HFFc6 (cell line): ENCODE measurements around the gene FGF12. TPM values are rescaled to one million over a fixed set of nuclear protein-coding genes. Genes with fewer than 3 reads are reported as not detected.

Experiments
- DNase-seq: peaks from one replicate; pipeline ENCODE4 v3.0.0-alpha.2; 2018
- H3K27ac Mint-ChIP-seq: 2 replicates; pipeline ENCODE4 v1.8.0; 2020; ENCODE audit warnings: mild to moderate bottlenecking, mixed read lengths
- H3K27me3 Mint-ChIP-seq: 2 replicates; pipeline ENCODE4 v1.8.0; 2021; ENCODE audit warnings: mild to moderate bottlenecking, moderate library complexity, mixed read lengths; ENCODE audit not compliant: insufficient read depth
- H3K36me3 Mint-ChIP-seq: 2 replicates; pipeline ENCODE4 v1.8.0; 2021; ENCODE audit warnings: low read depth, mixed read lengths
- H3K4me1 Mint-ChIP-seq: 2 replicates; pipeline ENCODE4 v1.8.0; 2020; ENCODE audit warnings: low read depth, mixed read lengths
- H3K4me3 Mint-ChIP-seq: 2 replicates; pipeline ENCODE4 v1.8.0; 2020; ENCODE audit warnings: mild to moderate bottlenecking, moderate library complexity, mixed read lengths
- H3K9me3 Mint-ChIP-seq: 2 replicates; pipeline ENCODE4 v1.8.0; 2020; ENCODE audit warnings: mild to moderate bottlenecking, mixed read lengths
- CTCF ChIP-seq: fragments of 200-600 bp; sonication (generic); IDR thresholded peaks from 2 replicates; pipeline ENCODE4 v1.5.0; 2021; ENCODE audit warnings: antibody characterized with exemption, mild to moderate bottlenecking
- total RNA-seq, 6 experiments: library from RNA; stranded (reverse); fragmentation: NEBNext Ultra II Directional; extraction: Animal tissue kit (Norgen Biotek cat#: 25700); gene quantifications; 2 replicates in 1 of 6; 3 replicates in 5 of 6; pipeline ENCODE4 v1.2.3, GENCODE V29; 2021

The FGF12 gene
- total RNA-seq, 6 experiments from 2014 or later: not detected

- H3K36me3 Mint-ChIP-seq: no peaks in the 10 kb centered on the region
- peaks cover 11% of the 10 kb centered on the region for H3K9me3 Mint-ChIP-seq
- H3K27ac Mint-ChIP-seq: no peak overlapping the region
- H3K4me1 Mint-ChIP-seq: no peaks in the 10 kb centered on the region
- DNase-seq: no peak
- no peaks in the 10 kb centered on the region for H3K27me3 Mint-ChIP-seq
- TF ChIP-seq CTCF: no peak
- H3K4me3 Mint-ChIP-seq: no peak overlapping the region
Observed at GRCh38 chr3:192496905-192497587, 230.3 kb downstream of the FGF12 start.

- no peak overlapping the region for H3K4me3 Mint-ChIP-seq
- no peaks in the 10 kb centered on the region for H3K4me1 Mint-ChIP-seq
- H3K27me3 Mint-ChIP-seq: no peaks in the 10 kb centered on the region; the same call in 1 of the 2 replicates
- DNase-seq: no peak
- no peaks in the 10 kb centered on the region for H3K36me3 Mint-ChIP-seq
- no peak overlapping the region for H3K27ac Mint-ChIP-seq
- peaks cover 12% of the 10 kb centered on the region for H3K9me3 Mint-ChIP-seq
- TF ChIP-seq CTCF: no peak
Observed at GRCh38 chr3:192494174-192494573, 233.2 kb downstream of the FGF12 start.

GRCh38 chr3:192490720-192491119 is 236.6 kb downstream of the FGF12 start:
- DNase-seq: no peak
- Mint-ChIP-seq H3K36me3 (no peaks in the 10 kb centered on the region), H3K4me3 (no peak overlapping the region), H3K4me1 (no peaks in the 10 kb centered on the region), H3K27me3 (no peaks in the 10 kb centered on the region; the same call in none of the 2 replicates), H3K9me3 (peaks cover 13% of the 10 kb centered on the region), H3K27ac (no peak overlapping the region)
- no peak for TF ChIP-seq CTCF

GRCh38 chr3:192489579-192489978 is 237.8 kb downstream of the FGF12 start:
- Mint-ChIP-seq H3K4me1 (no peaks in the 10 kb centered on the region), H3K27me3 (no peaks in the 10 kb centered on the region; the same call in none of the 2 replicates), H3K4me3 (no peak overlapping the region), H3K9me3 (peaks cover 13% of the 10 kb centered on the region), H3K36me3 (no peaks in the 10 kb centered on the region), H3K27ac (no peak overlapping the region)
- no peak for TF ChIP-seq CTCF
- no peak for DNase-seq

GRCh38 chr3:192487033-192487432 is 240.3 kb downstream of the FGF12 start:
- TF ChIP-seq CTCF: no peak
- Mint-ChIP-seq H3K36me3 (no peaks in the 10 kb centered on the region), H3K4me3 (no peak overlapping the region), H3K9me3 (peaks cover 6% of the 10 kb centered on the region; the same call in 1 of the 2 replicates), H3K27ac (no peak overlapping the region), H3K4me1 (no peaks in the 10 kb centered on the region), H3K27me3 (no peaks in the 10 kb centered on the region; the same call in none of the 2 replicates)
- no peak for DNase-seq
